Renal pelvis (tissue), 12 donors: Measurements from ENCODE around the gene OR2T34. TPM values are rescaled to one million over a fixed set of nuclear protein-coding genes. Genes with fewer than 3 reads are reported as not detected.
"Not testable (repeated sequence)": the region's sequence is repeated elsewhere in the genome, so short reads cannot be mapped to it uniquely, and the experiment has no call there.

Source experiments
- DNase-seq: peaks from one replicate; pipeline ENCODE4 v3.0.0-alpha.2; 2013
- long read RNA-seq, 16 experiments: transcript quantifications; one replicate each; lab custom pipeline, GENCODE V29; 2026
- polyA plus RNA-seq, 3 donors: library from polyadenylated mRNA; unstranded; fragments of 120-200 nt; gene quantifications; one replicate each; pipeline ENCODE4 v1.2.1, GENCODE V29; 2013; ENCODE audit not compliant: insufficient read length in 3 of 3

OR2T34 gene
- polyA plus RNA-seq, result not detected
- long read RNA-seq, donor 1, result 0 reads
- long read RNA-seq, donor 2, result 0 reads
- long read RNA-seq, donor 3, result 0 reads
- long read RNA-seq, donor 4, result 0 reads
- long read RNA-seq, donor 5, result 0 reads
- long read RNA-seq, donor 6, result 0 reads
- long read RNA-seq, donor 7, result 0 reads
- long read RNA-seq, donor 8, result 0 reads
- long read RNA-seq, donor 9, result 0 reads
- long read RNA-seq, donor 10, result 0 reads
- long read RNA-seq, donor 11, result 0 reads
- long read RNA-seq, donor 12, partial matches to known transcripts, result 0 of 1 reads
- long read RNA-seq, donor 12, other reads (novel, unspliced or antisense), result 0 of 1 reads
- long read RNA-seq, donor 13, result 0 reads
- long read RNA-seq, donor 14, result 0 reads
- long read RNA-seq, donor 15, result 0 reads
- long read RNA-seq, donor 16, result 0 reads

- DNase-seq, result not testable (repeated sequence)
These were observed at the start of gene OR2T34 for GRCh38 chr1:248574657-248575056. Gene OR2T34, minus strand, starts transcription at chr1:248574757. Its CDS starts 0 bp downstream, at chr1:248574757.

- DNase-seq, result peak; percentile 12
These were observed 48.0 kb upstream of the OR2T34 start for GRCh38 chr1:248622570-248623001.

GRCh38 chr1:248621770-248622169, 47.2 kb upstream of the OR2T34 start:
- DNase-seq, result no peak

- DNase-seq, result peak; percentile 4
These were observed 44.3 kb upstream of the OR2T34 start for GRCh38 chr1:248618878-248619277.

- DNase-seq, result no peak
These were observed 43.6 kb upstream of the OR2T34 start for GRCh38 chr1:248618119-248618518.

- no peak for DNase-seq
These were observed 39.2 kb upstream of the OR2T34 start for GRCh38 chr1:248613742-248614141.

- no peak for DNase-seq
These were observed 37.4 kb upstream of the OR2T34 start for GRCh38 chr1:248611883-248612414.

- DNase-seq, result no peak
These were observed 35.7 kb upstream of the OR2T34 start for GRCh38 chr1:248610301-248610700.

GRCh38 chr1:248599396-248599795, 24.8 kb upstream of the OR2T34 start:
- DNase-seq, result no peak

- DNase-seq, result no peak
These were observed 23.0 kb upstream of the OR2T34 start, which contains the start of gene OR2T10 for GRCh38 chr1:248597589-248597988. Gene OR2T10, minus strand, starts transcription at chr1:248597700. Its CDS starts 3,932 bp downstream, at chr1:248593768.

- DNase-seq, result no peak
These were observed 22.1 kb upstream of the OR2T34 start for GRCh38 chr1:248596615-248597014.

GRCh38 chr1:248593226-248593625, 18.7 kb upstream of the OR2T34 start:
- no peak for DNase-seq

GRCh38 chr1:248592655-248593054, 18.1 kb upstream of the OR2T34 start:
- no peak for DNase-seq

- DNase-seq, result no peak
These were observed 15.5 kb upstream of the OR2T34 start for GRCh38 chr1:248590055-248590454.

- DNase-seq, result no peak
These were observed 14.8 kb upstream of the OR2T34 start for GRCh38 chr1:248589334-248589733.

- DNase-seq, result no peak
These were observed 10.7 kb upstream of the OR2T34 start for GRCh38 chr1:248585266-248585665.

- no peak for DNase-seq
These were observed 1.9 kb upstream of the OR2T34 start for GRCh38 chr1:248576260-248576980.

GRCh38 chr1:248573856-248574255, 701 bp downstream of the OR2T34 start:
- DNase-seq, result not testable (repeated sequence)

- DNase-seq, result not testable (repeated sequence)
These were observed 2.5 kb downstream of the OR2T34 start for GRCh38 chr1:248572049-248572448.

- DNase-seq, result not testable (repeated sequence)
These were observed 3.7 kb downstream of the OR2T34 start for GRCh38 chr1:248570811-248571210.

GRCh38 chr1:248569049-248569448, 5.5 kb downstream of the OR2T34 start:
- DNase-seq, result not testable (repeated sequence)

GRCh38 chr1:248565530-248566373, 8.8 kb downstream of the OR2T34 start:
- DNase-seq, result not testable (repeated sequence)
